HL-60/S4 treated with phorbol 12-myristate 13-acetate at 8.2 ng/mL for 4 days and 3 days (cell line): ENCODE results near the gene FAM163B.
"Not testable (repeated sequence)": the region's sequence is repeated elsewhere in the genome, so short reads cannot be mapped to it uniquely, and the experiment has no call there.

ENCODE experiments used
- in situ Hi-C: fragments of 300-500 bp; cut with MboI; formaldehyde crosslinking; loops from 2 replicates; pipeline ENCODE4 v1.15.0; 2022; ENCODE audit warnings: low sequenced_read_pairs

The FAM163B gene

GRCh38 chr9:133570691-133571080 lies 38.5 kb downstream of the FAM163B start:
- in situ Hi-C loops: no loop called here

- in situ Hi-C loops: no loop called here
These were observed 39.1 kb downstream of the FAM163B start for GRCh38 chr9:133569891-133570690.

DNA sequence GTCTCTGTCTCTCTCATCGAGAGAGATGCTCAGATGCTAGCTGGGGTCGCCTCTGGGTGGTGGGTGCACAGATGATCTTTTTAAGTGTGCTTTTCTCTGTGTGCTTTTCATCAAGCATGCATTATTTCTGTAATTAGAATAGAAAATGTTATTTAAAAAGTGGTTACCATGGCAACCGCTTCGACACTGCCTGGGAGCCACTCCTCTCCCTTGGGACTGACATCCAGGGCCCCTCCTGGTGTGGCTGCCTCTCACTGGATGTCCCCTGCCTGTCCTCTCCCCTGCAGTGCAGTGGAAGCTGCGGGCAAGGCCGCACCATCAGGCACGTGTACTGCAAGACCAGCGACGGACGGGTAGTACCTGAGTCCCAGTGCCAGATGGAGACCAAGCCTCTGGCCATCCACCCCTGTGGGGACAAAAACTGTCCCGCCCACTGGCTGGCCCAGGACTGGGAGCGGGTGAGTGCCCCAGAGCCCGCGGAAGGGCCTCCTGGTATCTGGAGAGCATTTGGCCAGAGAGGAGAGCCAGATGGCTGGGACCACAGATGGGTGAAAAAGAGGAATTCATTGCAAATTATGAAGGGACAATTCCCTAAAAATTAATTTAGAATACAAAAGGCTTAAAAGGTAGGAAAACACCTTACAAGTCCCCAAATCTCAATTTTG lies 39.9 kb downstream of the FAM163B start:
- in situ Hi-C loops: no loop called here

DNA sequence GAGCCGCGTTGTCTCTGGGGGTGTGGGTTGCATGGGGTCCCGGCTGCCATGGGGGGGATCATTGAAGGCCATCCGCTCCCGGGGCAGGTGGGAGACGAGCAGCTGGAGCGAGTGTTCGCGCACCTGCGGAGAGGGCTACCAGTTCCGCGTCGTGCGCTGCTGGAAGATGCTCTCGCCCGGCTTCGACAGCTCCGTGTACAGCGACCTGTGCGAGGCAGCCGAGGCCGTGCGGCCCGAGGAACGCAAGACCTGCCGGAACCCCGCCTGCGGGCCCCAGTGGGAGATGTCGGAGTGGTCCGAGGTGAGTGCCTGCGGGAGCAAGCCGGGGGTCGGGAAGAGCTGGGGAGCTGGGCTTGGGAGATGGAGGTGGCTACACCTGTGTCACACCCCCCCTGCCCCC lies 41.0 kb downstream of the FAM163B start:
- in situ Hi-C loops: no loop called here

DNA sequence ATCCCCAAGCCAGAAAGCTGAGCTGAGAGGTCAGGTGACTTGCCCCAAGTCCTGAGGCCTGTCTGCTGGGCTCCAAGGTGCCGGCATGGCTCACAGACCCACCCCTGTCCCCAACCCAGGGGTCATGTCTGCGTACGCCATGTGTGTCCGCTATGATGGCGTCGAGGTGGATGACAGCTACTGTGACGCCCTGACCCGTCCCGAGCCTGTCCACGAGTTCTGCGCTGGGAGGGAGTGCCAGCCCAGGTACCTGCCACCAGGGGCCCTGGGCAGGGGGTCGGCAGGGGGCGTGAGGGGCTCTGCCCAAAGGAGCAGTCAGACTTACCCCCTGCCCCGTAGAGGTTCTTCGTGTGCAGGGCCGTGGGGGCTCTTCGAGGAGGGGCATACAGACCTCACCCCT lies 42.4 kb downstream of the FAM163B start:
- in situ Hi-C loops: no loop called here

- in situ Hi-C loops: no loop called here
These were observed 42.8 kb downstream of the FAM163B start for GRCh38 chr9:133566382-133566781.

DNA sequence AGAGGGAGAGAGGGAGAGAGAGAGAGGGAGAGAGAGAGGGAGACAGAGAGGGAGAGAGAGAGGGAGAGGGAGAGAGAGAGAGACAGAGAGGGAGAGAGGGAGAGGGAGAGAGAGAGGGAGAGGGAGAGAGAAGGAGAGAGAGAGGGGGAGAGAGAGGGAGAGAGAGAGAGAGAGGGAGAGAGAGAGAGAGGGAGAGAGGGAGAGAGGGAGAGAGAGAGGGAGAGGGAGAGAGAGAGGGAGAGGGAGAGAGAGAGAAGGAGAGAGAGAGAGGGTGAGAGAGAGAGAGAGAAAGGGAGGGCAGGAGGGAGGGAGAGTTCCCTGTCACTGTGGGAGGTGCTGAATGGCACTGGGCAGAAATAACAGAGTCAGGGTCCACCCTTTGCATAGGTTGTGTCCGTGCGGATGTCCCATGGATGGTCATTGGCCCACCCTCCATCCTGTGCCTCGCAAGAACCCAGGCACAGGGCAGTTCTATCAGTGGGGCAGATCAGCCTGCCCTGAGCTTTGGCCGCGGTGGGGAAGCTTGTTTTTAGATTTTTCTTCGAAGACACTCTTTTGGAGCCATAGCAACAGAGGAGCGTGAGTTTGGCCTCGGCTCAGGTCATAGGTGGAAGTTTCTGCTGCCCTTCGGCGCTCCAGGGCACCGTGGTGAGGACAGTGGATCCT lies 44.6 kb downstream of the FAM163B start:
- in situ Hi-C loops: no loop called here

GRCh38 chr9:133563814-133564213 lies 45.4 kb downstream of the FAM163B start:
- in situ Hi-C loops: not testable (repeated sequence)

GRCh38 chr9:133563291-133563796 lies 45.8 kb downstream of the FAM163B start:
- in situ Hi-C loops: no loop called here

DNA sequence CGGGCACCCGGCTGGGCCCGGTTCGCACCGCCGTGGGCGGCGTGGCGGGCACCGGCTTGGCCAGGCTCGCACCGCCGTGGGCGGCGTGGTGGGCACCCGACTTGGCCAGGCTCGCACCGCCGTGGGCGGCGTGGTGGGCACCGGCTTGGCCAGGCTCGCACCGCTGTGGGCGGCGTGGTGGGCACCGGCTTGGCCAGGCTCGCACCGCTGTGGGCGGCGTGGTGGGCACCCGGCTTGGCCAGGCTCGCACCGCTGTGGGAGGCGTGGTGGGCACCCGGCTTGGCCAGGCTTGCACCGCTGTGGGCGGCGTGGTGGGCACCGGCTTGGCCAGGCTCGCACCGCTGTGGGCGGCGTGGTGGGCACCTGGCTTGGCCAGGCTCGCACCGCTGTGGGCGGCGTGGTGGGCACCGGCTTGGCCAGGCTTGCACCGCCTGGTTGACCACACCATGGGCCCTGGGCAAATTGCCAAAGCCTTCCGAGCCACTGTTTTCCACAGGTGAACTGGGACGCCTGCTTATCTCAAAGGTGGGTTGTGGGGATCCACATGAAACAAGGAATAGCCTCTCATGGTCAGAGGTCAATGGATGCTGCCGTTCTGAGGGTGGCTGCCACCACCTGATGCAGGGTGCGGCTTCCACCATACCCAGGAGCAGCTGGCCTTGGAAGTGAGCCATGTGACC lies 46.4 kb downstream of the FAM163B start:
- in situ Hi-C loops: no loop called here

- in situ Hi-C loops: no loop called here
These were observed 47.1 kb downstream of the FAM163B start for GRCh38 chr9:133561976-133562554.

DNA sequence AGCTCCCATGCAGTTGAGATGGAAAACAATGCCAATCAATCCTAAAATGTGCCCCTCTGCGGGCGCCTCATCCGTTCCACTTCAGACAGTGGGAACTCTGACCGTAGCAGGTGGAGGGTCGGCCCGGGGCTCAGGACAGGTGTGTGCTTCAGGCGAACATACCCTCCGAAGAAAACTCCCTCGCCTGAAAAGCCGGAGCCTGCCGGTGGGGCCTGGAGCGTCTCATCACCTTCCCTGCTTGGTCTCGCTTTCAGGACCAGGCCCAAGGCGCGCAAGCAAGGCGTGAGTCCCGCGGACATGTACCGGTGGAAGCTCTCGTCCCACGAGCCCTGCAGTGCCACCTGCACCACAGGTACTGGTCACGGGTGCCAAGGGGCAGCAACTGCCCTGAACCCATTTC lies 48.2 kb downstream of the FAM163B start:
- in situ Hi-C loops: no loop called here

GRCh38 chr9:133560311-133560710 lies 48.9 kb downstream of the FAM163B start:
- in situ Hi-C loops: no loop called here

DNA sequence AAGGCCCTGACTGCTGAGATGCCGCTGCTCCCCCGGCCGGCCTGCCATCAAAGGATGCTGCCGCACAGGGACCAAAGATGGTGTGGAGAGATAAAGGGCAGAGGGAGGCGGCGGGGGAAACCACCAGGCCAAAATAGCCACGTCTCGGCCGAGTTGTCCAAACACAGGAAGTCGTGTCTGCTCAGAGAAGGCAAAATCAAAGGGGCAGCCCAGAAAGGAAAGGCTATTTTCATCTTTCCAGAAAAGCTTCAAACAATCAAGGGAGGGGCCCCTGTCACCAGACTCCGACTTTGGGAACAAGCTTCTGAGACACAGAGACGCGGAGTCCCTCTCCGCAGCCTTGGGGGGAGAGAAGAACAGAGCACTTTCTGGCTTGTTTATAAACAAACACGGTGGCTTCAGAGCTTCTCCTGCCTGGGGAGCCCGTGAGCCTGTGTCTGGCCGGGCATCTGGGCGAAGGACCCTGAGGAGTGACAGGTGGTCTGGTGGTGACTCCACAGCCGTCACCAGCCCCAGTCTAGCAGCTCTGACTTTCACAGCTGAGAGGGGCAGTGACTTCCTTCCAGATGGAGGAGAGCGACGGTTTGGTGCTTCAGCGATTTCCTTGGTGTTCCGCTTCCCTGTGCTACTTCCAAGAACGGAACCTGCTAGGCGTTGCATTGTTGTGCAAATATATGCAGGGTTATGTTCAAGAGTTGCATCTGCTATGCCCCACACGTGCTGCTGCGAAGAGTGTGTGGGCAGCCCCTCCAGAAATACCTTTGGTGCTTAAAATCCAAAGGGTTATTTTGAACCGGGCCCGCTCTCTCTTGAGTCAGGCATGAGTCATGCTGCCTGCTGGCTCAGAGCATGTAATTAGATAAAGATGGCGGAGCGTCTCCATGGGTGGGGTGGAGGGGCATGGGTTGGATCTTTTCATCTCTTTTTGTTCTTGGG lies 50.7 kb downstream of the FAM163B start:
- in situ Hi-C loops: no loop called here

GRCh38 chr9:133557581-133557980 lies 51.6 kb downstream of the FAM163B start:
- in situ Hi-C loops: no loop called here

DNA sequence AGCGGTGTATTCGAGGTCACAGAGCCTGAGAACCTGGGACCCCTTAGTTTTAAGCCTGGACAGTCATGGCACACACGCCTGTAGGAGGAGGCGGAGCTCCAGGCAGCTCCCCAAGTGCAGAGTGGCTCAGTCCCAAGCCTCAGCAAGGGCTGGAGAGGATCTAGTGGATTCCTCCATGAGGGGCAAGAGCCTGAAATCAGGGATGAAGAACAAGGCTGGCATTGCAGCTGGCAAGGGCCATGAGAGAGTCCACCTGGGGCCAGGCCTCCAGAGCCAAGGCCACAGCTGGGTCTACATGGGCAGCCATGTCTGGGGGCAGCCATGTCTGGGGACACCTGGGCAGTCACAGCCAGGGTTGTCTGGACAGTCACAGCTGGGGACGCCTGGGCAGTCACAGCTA lies 52.8 kb downstream of the FAM163B start:
- in situ Hi-C loops: no loop called here

DNA sequence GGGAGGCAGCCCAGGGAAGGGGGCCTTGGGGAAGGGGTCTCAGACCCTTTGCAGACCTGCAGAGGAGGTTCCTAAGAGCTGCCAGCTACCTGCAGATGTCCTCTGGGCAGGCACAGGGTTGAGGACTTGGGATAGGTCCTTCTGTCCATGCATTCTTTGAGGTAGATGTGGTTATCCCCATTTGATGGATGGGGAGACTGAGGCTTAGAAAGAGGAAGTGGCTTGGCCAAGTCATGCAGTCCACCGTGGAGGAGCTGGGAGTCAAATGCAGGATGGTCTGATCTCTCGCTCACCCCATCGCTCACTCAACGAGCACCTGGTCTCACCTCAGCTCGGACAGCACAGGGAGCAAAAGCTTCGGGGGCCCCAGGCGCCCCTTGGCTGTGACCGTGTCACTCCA lies 54.5 kb downstream of the FAM163B start:
- in situ Hi-C loops: no loop called here

DNA sequence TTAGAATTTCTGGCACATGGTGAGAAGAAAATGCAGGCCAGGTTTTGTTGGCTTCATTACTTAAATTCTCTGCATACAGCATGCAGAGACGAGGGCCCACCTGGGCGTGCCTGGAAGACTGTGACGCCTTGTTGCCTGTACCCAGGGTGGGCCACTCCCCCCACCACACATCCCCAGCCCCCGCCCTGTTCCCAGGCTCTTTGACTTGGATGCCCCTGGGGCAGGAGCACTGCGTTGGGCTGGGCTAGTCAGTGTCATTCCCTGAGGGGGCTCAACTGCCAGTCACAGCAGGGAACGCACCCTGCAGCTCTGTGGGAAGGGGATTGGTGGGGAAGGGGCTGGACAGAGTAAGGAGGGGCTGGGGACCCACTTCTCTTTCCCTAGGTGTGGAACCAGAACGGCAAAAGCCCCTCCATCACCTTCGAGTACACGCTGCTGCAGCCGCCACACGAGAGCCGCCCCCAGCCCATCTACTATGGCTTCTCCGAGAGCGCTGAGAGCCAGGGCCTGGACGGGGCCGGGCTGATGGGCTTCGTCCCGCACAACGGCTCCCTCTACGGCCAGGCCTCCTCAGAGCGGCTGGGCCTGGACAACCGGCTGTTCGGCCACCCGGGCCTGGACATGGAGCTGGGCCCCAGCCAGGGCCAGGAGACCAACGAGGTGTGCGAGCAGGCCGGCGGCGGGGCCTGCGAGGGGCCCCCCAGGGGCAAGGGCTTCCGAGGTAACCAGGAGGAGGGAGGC lies 55.0 kb downstream of the FAM163B start:
- in situ Hi-C loops: no loop called here

DNA sequence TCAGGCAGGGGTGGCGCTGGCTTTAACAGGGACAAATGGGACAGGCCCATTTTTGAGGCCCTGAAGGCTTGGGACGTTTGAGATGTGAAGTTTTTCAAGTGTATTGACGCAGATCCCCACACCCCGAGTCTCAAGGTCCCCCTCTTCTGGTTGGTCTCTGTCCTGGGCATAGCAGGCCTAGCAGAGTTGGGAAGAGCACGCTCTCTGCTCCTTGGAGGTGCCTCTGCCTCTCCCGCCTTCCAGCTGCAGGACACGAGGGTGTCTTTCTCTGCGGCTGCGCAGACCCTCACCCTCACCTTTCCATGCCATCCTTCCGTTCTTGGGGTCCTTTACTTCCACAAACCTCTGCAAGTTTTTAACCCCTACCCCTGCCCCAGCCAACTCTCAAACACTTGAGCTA lies 56.1 kb downstream of the FAM163B start:
- in situ Hi-C loops: no loop called here
